GM08714 (cell line): ENCODE measurements around the gene PLCB1.
A peak's percentile ranks its signal among the peaks of the same experiment; 100 is the strongest.

Experiments used
- H3K4me3 ChIP-seq: fragments of 200-500 bp; sonication (Bioruptor generic); 2 replicates; pipeline ENCODE4 v1.5.1; 2014; ENCODE audit warnings: mild to moderate bottlenecking, low read length, inconsistent platforms
- ZNF274 ChIP-seq: IDR thresholded peaks from 2 replicates; pipeline ENCODE4 v1.6.1; 2012; ENCODE audit warnings: mild to moderate bottlenecking, low read depth, low read length

Gene PLCB1

GRCh38 chr20:8194721-8195120, 62.7 kb downstream of the PLCB1 start:
- no peak overlapping the region for H3K4me3 ChIP-seq
- no peak for TF ChIP-seq ZNF274

GRCh38 chr20:8196096-8196495, 64.0 kb downstream of the PLCB1 start:
- no peak for TF ChIP-seq ZNF274
- no peak overlapping the region for H3K4me3 ChIP-seq

GRCh38 chr20:8200220-8200619, 68.2 kb downstream of the PLCB1 start:
- no peak overlapping the region for H3K4me3 ChIP-seq
- TF ChIP-seq ZNF274 = no peak

GRCh38 chr20:8203366-8203765, 71.3 kb downstream of the PLCB1 start:
- TF ChIP-seq ZNF274 = no peak
- no peak overlapping the region for H3K4me3 ChIP-seq

GRCh38 chr20:8205996-8206395, 73.9 kb downstream of the PLCB1 start:
- no peak overlapping the region for H3K4me3 ChIP-seq
- TF ChIP-seq ZNF274 = no peak

- TF ChIP-seq ZNF274 = no peak
Measured at GRCh38 chr20:8208226-8208625, 76.2 kb downstream of the PLCB1 start.

GRCh38 chr20:8209061-8209460, 77.0 kb downstream of the PLCB1 start:
- no peak for TF ChIP-seq ZNF274
- H3K4me3 ChIP-seq = no peak overlapping the region

More at GRCh38 chr20:8208226-8208625, 76.2 kb downstream of the PLCB1 start:
- no peak overlapping the region for H3K4me3 ChIP-seq

GRCh38 chr20:8210749-8211148, 78.7 kb downstream of the PLCB1 start:
- TF ChIP-seq ZNF274 = no peak
- no peak overlapping the region for H3K4me3 ChIP-seq

GRCh38 chr20:8212286-8212685, 80.2 kb downstream of the PLCB1 start:
- TF ChIP-seq ZNF274 = no peak
- no peak overlapping the region for H3K4me3 ChIP-seq

GRCh38 chr20:8213270-8213669, 81.2 kb downstream of the PLCB1 start:
- H3K4me3 ChIP-seq = no peak overlapping the region
- TF ChIP-seq ZNF274 = no peak

- H3K4me3 ChIP-seq = peak overlapping the region; percentile 46; the same call in 1 of the 2 replicates
- no peak for TF ChIP-seq ZNF274
Measured at GRCh38 chr20:8213831-8214587, 81.9 kb downstream of the PLCB1 start.

- no peak for TF ChIP-seq ZNF274
- no peak overlapping the region for H3K4me3 ChIP-seq
Measured at GRCh38 chr20:8215361-8215781, 83.3 kb downstream of the PLCB1 start.

GRCh38 chr20:8216375-8217200, 84.5 kb downstream of the PLCB1 start:
- no peak overlapping the region for H3K4me3 ChIP-seq
- no peak for TF ChIP-seq ZNF274

GRCh38 chr20:8218861-8219260, 86.8 kb downstream of the PLCB1 start:
- TF ChIP-seq ZNF274 = no peak
- H3K4me3 ChIP-seq = no peak overlapping the region

- TF ChIP-seq ZNF274 = no peak
- no peak overlapping the region for H3K4me3 ChIP-seq
Measured at GRCh38 chr20:8219403-8219802, 87.3 kb downstream of the PLCB1 start.
